Measurements from ENCODE around the gene TPK1. TPM values are rescaled to one million over a fixed set of nuclear protein-coding genes. Genes with fewer than 3 reads are reported as not detected.

Gene TPK1
- total RNA-seq, 1 donor = 6.9 TPM

- H3K4me2 ChIP-seq (ENCODE audit: insufficient read depth, low read length) = no peak overlapping the region
- H3K79me2 ChIP-seq (ENCODE audit: insufficient read depth, low read length) = no peaks in the 10 kb centered on the region
- no peaks in the 10 kb centered on the region for H4K20me1 ChIP-seq (ENCODE audit: insufficient read depth, low read length)
- no peaks in the 10 kb centered on the region for H3K36me3 ChIP-seq (ENCODE audit: insufficient read depth, low read length)
- H3K4me3 ChIP-seq (ENCODE audit: insufficient read depth, low read length) = no peak overlapping the region
- no peak overlapping the region for H3K27ac ChIP-seq (ENCODE audit: low read depth, low read length)
- no peaks in the 10 kb centered on the region for H3K9me3 ChIP-seq (ENCODE audit: low read depth, low read length)
- no peak overlapping the region for H2AFZ ChIP-seq (ENCODE audit: low read length)
- no peak for TF ChIP-seq CTCF (IDR thresholded peaks at IDR 0.05; ENCODE audit: extremely low read depth, low read depth, low read length)
- H3K27me3 ChIP-seq (ENCODE audit: insufficient read depth, low read length) = no peaks in the 10 kb centered on the region
- no peaks in the 10 kb centered on the region for H3K4me1 ChIP-seq (ENCODE audit: insufficient read depth, low read length)
- DNase-seq (ENCODE audit: insufficient read length, low spot score, missing footprints) = no peak
Observed at GRCh38 chr7:144513334-144513733, 322.5 kb downstream of the TPK1 start.

- H4K20me1 ChIP-seq (ENCODE audit: insufficient read depth, low read length) = no peaks in the 10 kb centered on the region
- H3K9me3 ChIP-seq (ENCODE audit: low read depth, low read length) = no peaks in the 10 kb centered on the region
- no peaks in the 10 kb centered on the region for H3K36me3 ChIP-seq (ENCODE audit: insufficient read depth, low read length)
- no peak overlapping the region for H3K4me2 ChIP-seq (ENCODE audit: insufficient read depth, low read length)
- no peak overlapping the region for H3K27ac ChIP-seq (ENCODE audit: low read depth, low read length)
- TF ChIP-seq CTCF (IDR thresholded peaks at IDR 0.05; ENCODE audit: extremely low read depth, low read depth, low read length) = no peak
- no peaks in the 10 kb centered on the region for H3K27me3 ChIP-seq (ENCODE audit: insufficient read depth, low read length)
- H3K4me3 ChIP-seq (ENCODE audit: insufficient read depth, low read length) = no peak overlapping the region
- H3K4me1 ChIP-seq (ENCODE audit: insufficient read depth, low read length) = no peaks in the 10 kb centered on the region
- H2AFZ ChIP-seq (ENCODE audit: low read length) = no peak overlapping the region
- no peak for DNase-seq (ENCODE audit: insufficient read length, low spot score, missing footprints)
- no peaks in the 10 kb centered on the region for H3K79me2 ChIP-seq (ENCODE audit: insufficient read depth, low read length)
Observed at GRCh38 chr7:144510621-144511020, 325.2 kb downstream of the TPK1 start.

- Histone ChIP-seq H3K4me1 (ENCODE audit: insufficient read depth, low read length) (no peaks in the 10 kb centered on the region), H3K79me2 (ENCODE audit: insufficient read depth, low read length) (no peaks in the 10 kb centered on the region), H3K9me3 (ENCODE audit: low read depth, low read length) (no peaks in the 10 kb centered on the region), H3K27ac (ENCODE audit: low read depth, low read length) (no peak overlapping the region), H2AFZ (ENCODE audit: low read length) (no peak overlapping the region), H3K27me3 (ENCODE audit: insufficient read depth, low read length) (no peaks in the 10 kb centered on the region), H3K36me3 (ENCODE audit: insufficient read depth, low read length) (no peaks in the 10 kb centered on the region), H3K4me3 (ENCODE audit: insufficient read depth, low read length) (no peak overlapping the region), H4K20me1 (ENCODE audit: insufficient read depth, low read length) (no peaks in the 10 kb centered on the region), H3K4me2 (ENCODE audit: insufficient read depth, low read length) (no peak overlapping the region)
- TF ChIP-seq CTCF (IDR thresholded peaks at IDR 0.05; ENCODE audit: extremely low read depth, low read depth, low read length) = no peak
- no peak for DNase-seq (ENCODE audit: insufficient read length, low spot score, missing footprints)
Observed at GRCh38 chr7:144508702-144509101, 327.2 kb downstream of the TPK1 start.

- Histone ChIP-seq H3K4me2 (ENCODE audit: insufficient read depth, low read length) (no peak overlapping the region), H3K4me1 (ENCODE audit: insufficient read depth, low read length) (no peaks in the 10 kb centered on the region), H3K4me3 (ENCODE audit: insufficient read depth, low read length) (no peak overlapping the region), H3K27me3 (ENCODE audit: insufficient read depth, low read length) (no peaks in the 10 kb centered on the region), H2AFZ (ENCODE audit: low read length) (no peak overlapping the region), H3K27ac (ENCODE audit: low read depth, low read length) (no peak overlapping the region), H3K36me3 (ENCODE audit: insufficient read depth, low read length) (no peaks in the 10 kb centered on the region), H3K9me3 (ENCODE audit: low read depth, low read length) (no peaks in the 10 kb centered on the region), H3K79me2 (ENCODE audit: insufficient read depth, low read length) (no peaks in the 10 kb centered on the region), H4K20me1 (ENCODE audit: insufficient read depth, low read length) (no peaks in the 10 kb centered on the region)
- no peak for TF ChIP-seq CTCF (IDR thresholded peaks at IDR 0.05; ENCODE audit: extremely low read depth, low read depth, low read length)
- DNase-seq (ENCODE audit: insufficient read length, low spot score, missing footprints) = no peak
Observed at GRCh38 chr7:144503215-144503614, 332.6 kb downstream of the TPK1 start.
